ENCODE measurements around the gene ZMIZ1. TPM values are rescaled to one million over a fixed set of nuclear protein-coding genes. Genes with fewer than 3 reads are reported as not detected.
A peak's percentile ranks its signal among the peaks of the same experiment; 100 is the strongest.

The ZMIZ1 gene
- total RNA-seq, 1 experiment from 2014 or later, result 42.3 TPM

GRCh38 chr10:79119306-79119705 lies 50.5 kb downstream of the ZMIZ1 start:
- no peak for DNase-seq
- POLR2A ChIA-PET, result no interaction called here
- Mint-ChIP-seq H3K27ac (ENCODE audit: unreplicated experiment) (no peak overlapping the region), H3K4me3 (ENCODE audit: unreplicated experiment) (no peak overlapping the region), H3K4me1 (ENCODE audit: low read depth, unreplicated experiment) (no peaks in the 10 kb centered on the region), H3K27me3 (ENCODE audit: insufficient read depth, unreplicated experiment) (no peaks in the 10 kb centered on the region), H3K36me3 (ENCODE audit: insufficient read depth, unreplicated experiment) (no peaks in the 10 kb centered on the region), H3K9me3 (ENCODE audit: unreplicated experiment) (no peaks in the 10 kb centered on the region)
- H3K9me3 ChIP-seq, result no peaks in the 10 kb centered on the region
- no peaks in the 10 kb centered on the region for H3K4me1 ChIP-seq
- intact Hi-C loops (cut with micrococcal nuclease; ENCODE audit: unreplicated experiment), result no loop called here
- CTCF ChIA-PET, result no interaction called here
- no peaks in the 10 kb centered on the region; the same call in 1 of the 2 replicates for H3K36me3 ChIP-seq (ENCODE audit: control insufficient read depth, insufficient read depth, low read length)
- TF ChIP-seq, protein P1, sequence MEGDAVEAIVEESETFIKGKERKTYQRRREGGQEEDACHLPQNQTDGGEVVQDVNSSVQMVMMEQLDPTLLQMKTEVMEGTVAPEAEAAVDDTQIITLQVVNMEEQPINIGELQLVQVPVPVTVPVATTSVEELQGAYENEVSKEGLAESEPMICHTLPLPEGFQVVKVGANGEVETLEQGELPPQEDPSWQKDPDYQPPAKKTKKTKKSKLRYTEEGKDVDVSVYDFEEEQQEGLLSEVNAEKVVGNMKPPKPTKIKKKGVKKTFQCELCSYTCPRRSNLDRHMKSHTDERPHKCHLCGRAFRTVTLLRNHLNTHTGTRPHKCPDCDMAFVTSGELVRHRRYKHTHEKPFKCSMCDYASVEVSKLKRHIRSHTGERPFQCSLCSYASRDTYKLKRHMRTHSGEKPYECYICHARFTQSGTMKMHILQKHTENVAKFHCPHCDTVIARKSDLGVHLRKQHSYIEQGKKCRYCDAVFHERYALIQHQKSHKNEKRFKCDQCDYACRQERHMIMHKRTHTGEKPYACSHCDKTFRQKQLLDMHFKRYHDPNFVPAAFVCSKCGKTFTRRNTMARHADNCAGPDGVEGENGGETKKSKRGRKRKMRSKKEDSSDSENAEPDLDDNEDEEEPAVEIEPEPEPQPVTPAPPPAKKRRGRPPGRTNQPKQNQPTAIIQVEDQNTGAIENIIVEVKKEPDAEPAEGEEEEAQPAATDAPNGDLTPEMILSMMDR (IDR thresholded peaks at IDR 0.05; ENCODE audit: insufficient read depth in 1 of 2, low read depth in 1 of 2, low read length in 1 of 2, severe bottlenecking in 1 of 2, unreplicated experiment in 1 of 2), result no peak
- H3K4me3 ChIP-seq (ENCODE audit: low read depth, low read length), result no peak overlapping the region
- no TSS peak for BruUV-seq (replicated peaks)
- no peaks in the 10 kb centered on the region for H3K27me3 ChIP-seq (replicated peaks; ENCODE audit: control insufficient read depth, insufficient read depth, low read length)

DNA sequence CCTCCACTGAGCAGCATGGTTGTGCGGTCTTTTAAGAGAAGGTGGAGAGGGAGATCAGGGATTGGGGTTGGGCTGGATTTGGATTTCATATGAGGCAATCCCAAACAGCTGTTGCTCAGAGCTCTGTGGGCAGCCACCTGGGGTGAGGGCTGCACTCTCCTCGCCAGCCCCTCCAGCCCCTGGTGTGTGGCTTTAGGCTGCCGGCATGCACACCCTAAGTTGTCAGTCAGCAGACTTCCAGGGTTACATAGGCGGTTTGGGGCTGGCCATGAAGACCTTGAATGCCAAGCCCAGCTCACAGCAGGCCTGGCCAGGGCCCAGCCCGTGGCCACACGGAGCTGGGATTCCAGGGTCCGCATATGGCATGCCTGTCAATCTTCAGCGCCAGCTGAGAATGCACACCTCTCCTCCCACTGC lies 54.8 kb downstream of the ZMIZ1 start:
- ChIA-PET CTCF (interaction anchor here (1.1 kb wide), 1 partner anchor 72 kb away, joined by 4 read pairs; no protein-coding TSS in a partner anchor), POLR2A (no interaction called here)
- Histone ChIP-seq H3K36me3 (ENCODE audit: control insufficient read depth, insufficient read depth, low read length) (no peaks in the 10 kb centered on the region; the same call in none of the 2 replicates), H3K9me3 (no peaks in the 10 kb centered on the region), H3K4me1 (peaks cover 22% of the 10 kb centered on the region), H3K27me3 (replicated peaks; ENCODE audit: control insufficient read depth, insufficient read depth, low read length) (no peaks in the 10 kb centered on the region), H3K4me3 (ENCODE audit: low read depth, low read length) (no peak overlapping the region)
- TF ChIP-seq, protein P1 (IDR thresholded peaks at IDR 0.05; ENCODE audit: insufficient read depth in 1 of 2, low read depth in 1 of 2, low read length in 1 of 2, severe bottlenecking in 1 of 2, unreplicated experiment in 1 of 2), result no peak
- DNase-seq, result no peak
- peaks cover 10% of the 10 kb centered on the region for H3K36me3 Mint-ChIP-seq (ENCODE audit: insufficient read depth, unreplicated experiment)
- H3K27ac Mint-ChIP-seq (ENCODE audit: unreplicated experiment), result peak overlapping the region; percentile 61
- BruUV-seq (replicated peaks), result no TSS peak
- H3K4me1 Mint-ChIP-seq (ENCODE audit: low read depth, unreplicated experiment), result peaks cover 6% of the 10 kb centered on the region
- intact Hi-C loops (cut with micrococcal nuclease; ENCODE audit: unreplicated experiment), result no loop called here
- no peaks in the 10 kb centered on the region for H3K27me3 Mint-ChIP-seq (ENCODE audit: insufficient read depth, unreplicated experiment)
- H3K4me3 Mint-ChIP-seq (ENCODE audit: unreplicated experiment), result no peak overlapping the region
- H3K9me3 Mint-ChIP-seq (ENCODE audit: unreplicated experiment), result no peaks in the 10 kb centered on the region

DNA sequence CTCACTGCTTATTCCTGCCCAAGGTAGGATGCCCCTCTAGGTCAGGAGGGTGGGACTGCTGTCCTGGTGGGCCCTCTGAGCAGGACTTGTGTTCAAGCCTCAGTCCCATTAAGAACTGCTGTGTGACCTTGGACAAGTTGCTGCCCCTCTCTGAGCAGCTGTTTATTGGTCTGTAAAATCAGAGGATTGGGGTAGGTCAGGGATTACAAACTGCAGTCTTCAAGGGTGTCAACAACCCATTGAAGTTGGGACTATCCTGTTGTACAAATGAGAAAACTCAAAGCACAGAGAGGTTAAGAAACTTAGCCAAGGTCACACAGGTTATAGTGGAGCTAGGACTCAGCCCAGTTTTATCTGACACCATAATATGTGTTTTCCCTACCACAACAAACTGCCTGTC lies 55.3 kb downstream of the ZMIZ1 start:
- CTCF ChIA-PET, result interaction anchor here (1.1 kb wide), 1 partner anchor 71 kb away, joined by 4 read pairs; no protein-coding TSS in a partner anchor
- no peaks in the 10 kb centered on the region for H3K27me3 Mint-ChIP-seq (ENCODE audit: insufficient read depth, unreplicated experiment)
- no TSS peak for BruUV-seq (replicated peaks)
- peaks cover 11% of the 10 kb centered on the region for H3K36me3 Mint-ChIP-seq (ENCODE audit: insufficient read depth, unreplicated experiment)
- H3K9me3 ChIP-seq, result no peaks in the 10 kb centered on the region
- TF ChIP-seq, protein P1 (IDR thresholded peaks at IDR 0.05; ENCODE audit: insufficient read depth in 1 of 2, low read depth in 1 of 2, low read length in 1 of 2, severe bottlenecking in 1 of 2, unreplicated experiment in 1 of 2), result no peak
- no peak overlapping the region for H3K27ac Mint-ChIP-seq (ENCODE audit: unreplicated experiment)
- no peak overlapping the region for H3K4me3 ChIP-seq (ENCODE audit: low read depth, low read length)
- no peaks in the 10 kb centered on the region; the same call in none of the 2 replicates for H3K36me3 ChIP-seq (ENCODE audit: control insufficient read depth, insufficient read depth, low read length)
- no peak overlapping the region for H3K4me3 Mint-ChIP-seq (ENCODE audit: unreplicated experiment)
- POLR2A ChIA-PET, result no interaction called here
- H3K4me1 ChIP-seq, result peaks cover 22% of the 10 kb centered on the region
- intact Hi-C loops (cut with micrococcal nuclease; ENCODE audit: unreplicated experiment), result no loop called here
- DNase-seq, result no peak
- H3K4me1 Mint-ChIP-seq (ENCODE audit: low read depth, unreplicated experiment), result peaks cover 6% of the 10 kb centered on the region
- H3K27me3 ChIP-seq (replicated peaks; ENCODE audit: control insufficient read depth, insufficient read depth, low read length), result no peaks in the 10 kb centered on the region
- no peaks in the 10 kb centered on the region for H3K9me3 Mint-ChIP-seq (ENCODE audit: unreplicated experiment)

All from Caco-2 (cell line).